Thymus (tissue), 11 donors: ENCODE data around the gene CHMP2A. TPM values are rescaled to one million over a fixed set of nuclear protein-coding genes. Genes with fewer than 3 reads are reported as not detected.

Source experiments
- DNase-seq, 9 donors: peaks; one replicate each; pipeline ENCODE4 v3.0.0-alpha.2; 2013; ENCODE audit warnings: low spot score in 9 of 9, low read depth in 6 of 9, missing footprints in 1 of 9
- H3K27ac ChIP-seq, 2 donors: one replicate each; pipeline ENCODE4 v1.5.1; 2013; ENCODE audit warnings: control low read depth in 1 of 2, low read depth in 1 of 2, low read length in 1 of 2, mild to moderate bottlenecking in 1 of 2, moderate library complexity in 1 of 2
- H3K27me3 ChIP-seq, 2 donors: one replicate each; pipeline ENCODE4 v1.5.1; 2013; ENCODE audit warnings: low read length in 1 of 2; ENCODE audit not compliant: control insufficient read depth in 2 of 2, insufficient read depth in 1 of 2
- H3K36me3 ChIP-seq, 2 donors: one replicate each; pipeline ENCODE4 v1.5.1; 2013; ENCODE audit warnings: low read length in 1 of 2, mild to moderate bottlenecking in 1 of 2, moderate library complexity in 1 of 2; ENCODE audit not compliant: control insufficient read depth in 2 of 2, insufficient read depth in 2 of 2
- H3K4me1 ChIP-seq, 2 donors: one replicate each; pipeline ENCODE4 v1.5.1; 2013; ENCODE audit warnings: low read length in 2 of 2; ENCODE audit not compliant: control insufficient read depth in 2 of 2, insufficient read depth in 2 of 2
- H3K4me3 ChIP-seq, 2 donors: one replicate each; pipeline ENCODE4 v1.5.1; 2013; ENCODE audit warnings: low read length in 2 of 2, control low read depth in 1 of 2, mild to moderate bottlenecking in 1 of 2
- H3K9me3 ChIP-seq, 2 donors: one replicate each; pipeline ENCODE4 v1.5.1; 2013; ENCODE audit warnings: low read length in 1 of 2, mild to moderate bottlenecking in 1 of 2; ENCODE audit not compliant: control insufficient read depth in 2 of 2, insufficient read depth in 1 of 2
- WGBS: extraction: QIAGEN DNeasy Blood & Tissue Kit; methylation state at CpG from one replicate; pipeline ENCODE4 v1.1.7; 2013; 5-methylcytosine and 5-hydroxymethylcytosine counted together
- polyA plus RNA-seq: library from polyadenylated mRNA; stranded (reverse); fragments of 200-250 nt; gene quantifications from one replicate; pipeline ENCODE4 v1.2.3, GENCODE V29; 2013
- total RNA-seq: library from RNA; stranded (reverse); fragments of 120-200 nt; gene quantifications from one replicate; pipeline ENCODE4 v1.2.4, GENCODE V29; 2013
- donor health status: healthy.

CHMP2A gene
- total and polyA plus RNA-seq, 2 donors, result 75.4 to 131 TPM

GRCh38 chr19:58563034-58563573 is 8.2 kb upstream of the CHMP2A start:
- WGBS, result 10% methylated on average over 40 of the region's 40 CpGs
- Histone ChIP-seq H3K4me3 (peak overlapping the region; percentile 20 to 49), H3K4me1 (peaks cover 22 to 33% of the 10 kb centered on the region in 2 donors), H3K9me3 (no peaks in the 10 kb centered on the region), H3K27me3 (peaks cover 21 to 37% of the 10 kb centered on the region in 2 donors), H3K27ac (no peak overlapping the region), H3K36me3 (peaks cover 7 to 12% of the 10 kb centered on the region in 2 donors)
- DNase-seq, result no peak

- H3K4me1 ChIP-seq, result peaks cover 26 to 40% of the 10 kb centered on the region in 2 donors
- peak in 1 of 9 donors; percentile 62 for DNase-seq
- peak overlapping the region; percentile 20 to 49 for H3K4me3 ChIP-seq
- H3K27ac ChIP-seq, result peak overlapping the region in 1 of 2 donors; percentile 43
- no peaks in the 10 kb centered on the region for H3K9me3 ChIP-seq
- H3K36me3 ChIP-seq, result peaks cover 4 to 10% of the 10 kb centered on the region in 2 donors
- WGBS, result 15% methylated on average over 107 of the region's 107 CpGs
- peaks cover 21 to 37% of the 10 kb centered on the region in 2 donors for H3K27me3 ChIP-seq
These were observed 7.5 kb upstream of the CHMP2A start for GRCh38 chr19:58562122-58563033.

GRCh38 chr19:58561373-58562121 is 6.6 kb upstream of the CHMP2A start:
- Histone ChIP-seq H3K4me1 (peaks cover 34 to 48% of the 10 kb centered on the region in 2 donors), H3K36me3 (peaks cover 6 to 8% of the 10 kb centered on the region in 2 donors), H3K27ac (no peak overlapping the region), H3K9me3 (no peaks in the 10 kb centered on the region), H3K4me3 (no peak overlapping the region), H3K27me3 (peaks cover 21 to 37% of the 10 kb centered on the region in 2 donors)
- no peak for DNase-seq
- 82% methylated on average over 16 of the region's 16 CpGs for WGBS

- Histone ChIP-seq H3K4me3 (no peak overlapping the region), H3K4me1 (peaks cover 34 to 50% of the 10 kb centered on the region in 2 donors), H3K27me3 (peaks cover 21 to 37% of the 10 kb centered on the region in 2 donors), H3K27ac (no peak overlapping the region), H3K36me3 (peaks cover 12% of the 10 kb centered on the region in 2 donors), H3K9me3 (no peaks in the 10 kb centered on the region)
- no peak for DNase-seq
These were observed 6.0 kb upstream of the CHMP2A start for GRCh38 chr19:58560921-58561320.

GRCh38 chr19:58560007-58560887 is 5.3 kb upstream of the CHMP2A start:
- H3K4me3 ChIP-seq, result peak overlapping the region; percentile 67 to 71

GRCh38 chr19:58559275-58560006 is 4.5 kb upstream of the CHMP2A start:
- no peaks in the 10 kb centered on the region for H3K9me3 ChIP-seq
- peak overlapping the region; percentile 67 to 71 for H3K4me3 ChIP-seq
- peaks cover 38 to 61% of the 10 kb centered on the region in 2 donors for H3K4me1 ChIP-seq
- H3K36me3 ChIP-seq, result peaks cover 14 to 17% of the 10 kb centered on the region in 2 donors
- 1% methylated on average over 33 of the region's 33 CpGs for WGBS
- H3K27me3 ChIP-seq, result peaks cover 21 to 37% of the 10 kb centered on the region in 2 donors
- peak in 2 of 9 donors; percentile 49 to 71 for DNase-seq
- peak overlapping the region; percentile 94 to 100 for H3K27ac ChIP-seq

More at GRCh38 chr19:58560007-58560887, 5.3 kb upstream of the CHMP2A start:
- Histone ChIP-seq H3K27me3 (peaks cover 21 to 37% of the 10 kb centered on the region in 2 donors), H3K27ac (peak overlapping the region; percentile 94 to 100), H3K4me1 (peaks cover 36 to 55% of the 10 kb centered on the region in 2 donors), H3K36me3 (peaks cover 14 to 16% of the 10 kb centered on the region in 2 donors), H3K9me3 (no peaks in the 10 kb centered on the region)
- WGBS, result 93% methylated on average over 8 of the region's 8 CpGs
- DNase-seq, result no peak

- WGBS, result under 1% methylated on average over 76 of the region's 76 CpGs
- Histone ChIP-seq H3K36me3 (peaks cover 14 to 19% of the 10 kb centered on the region in 2 donors), H3K4me1 (peaks cover 45 to 65% of the 10 kb centered on the region in 2 donors)
These were observed 3.8 kb upstream of the CHMP2A start for GRCh38 chr19:58558623-58559274.

More at GRCh38 chr19:58558623-58559274, 3.8 kb upstream of the CHMP2A start:
- Histone ChIP-seq H3K4me3 (peak overlapping the region; percentile 67 to 71), H3K27ac (peak overlapping the region; percentile 99 to 100), H3K9me3 (no peaks in the 10 kb centered on the region), H3K27me3 (peaks cover 18 to 33% of the 10 kb centered on the region in 2 donors)
- peak; percentile 94 to 100 (median 98) for DNase-seq
